GM23338 (cell line): ENCODE data around the gene SORBS2.

Source experiments
- CTCF ChIP-seq, 2 experiments: fragments of 200-600 bp in 1 of 2; sonication (generic) in 1 of 2; conservative IDR thresholded peaks; 2 replicates each; pipeline versions ENCODE4 v1.5.1 to v1.6.1; 2016 to 2017; ENCODE audit warnings: antibody characterized with exemption in 2 of 2, low read depth in 2 of 2, mild to moderate bottlenecking in 2 of 2, moderate library complexity in 1 of 2
- EZH2 ChIP-seq: fragments of 200-600 bp; sonication (generic); IDR thresholded peaks from one replicate; pipeline ENCODE4 v1.8.0; 2017; ENCODE audit warnings: antibody characterized with exemption, mild to moderate bottlenecking, low read depth; ENCODE audit not compliant: unreplicated experiment
- EZH2phosphoT487 ChIP-seq: fragments of 200-600 bp; sonication (generic); IDR thresholded peaks from one replicate; pipeline ENCODE4 v1.8.1; 2018; ENCODE audit warnings: antibody characterized with exemption; ENCODE audit not compliant: unreplicated experiment
- POLR2AphosphoS5 ChIP-seq: IDR thresholded peaks from 2 replicates; pipeline ENCODE4 v1.6.1; 2016; ENCODE audit warnings: antibody characterized with exemption, low read depth

GRCh38 chr4:185738038-185738552 is 73.9 kb downstream of the SORBS2 start:
- no peak for TF ChIP-seq EZH2
- TF ChIP-seq CTCF (conservative IDR thresholded peaks at IDR 0.05; ENCODE audit: low read depth in 2 of 2), result no peak
- no peak for TF ChIP-seq POLR2AphosphoS5
- no peak for TF ChIP-seq EZH2phosphoT487
